ENCODE measurements around the gene OR5AL1.

The OR5AL1 gene

DNA sequence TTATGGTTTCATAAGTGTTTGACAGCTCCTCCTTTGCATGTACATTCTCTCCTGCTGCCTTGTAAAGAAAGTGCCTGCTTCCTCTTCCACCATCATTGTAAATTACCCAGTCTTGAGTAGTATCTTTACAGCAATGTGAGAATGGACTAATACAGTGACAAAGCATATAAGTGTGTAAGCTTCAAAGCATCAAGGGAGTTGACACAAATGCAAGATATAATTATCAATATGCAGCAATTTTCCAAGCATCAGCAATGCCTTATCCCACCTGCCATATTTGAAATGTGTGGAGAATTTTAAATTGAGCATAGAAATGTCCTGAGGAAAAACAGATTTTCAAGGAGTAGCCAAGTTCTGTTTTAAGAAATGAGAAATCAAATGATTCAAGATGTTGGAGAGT lies 1.7 kb upstream of the OR5AL1 start:
- TF ChIP-seq, protein P1, sequence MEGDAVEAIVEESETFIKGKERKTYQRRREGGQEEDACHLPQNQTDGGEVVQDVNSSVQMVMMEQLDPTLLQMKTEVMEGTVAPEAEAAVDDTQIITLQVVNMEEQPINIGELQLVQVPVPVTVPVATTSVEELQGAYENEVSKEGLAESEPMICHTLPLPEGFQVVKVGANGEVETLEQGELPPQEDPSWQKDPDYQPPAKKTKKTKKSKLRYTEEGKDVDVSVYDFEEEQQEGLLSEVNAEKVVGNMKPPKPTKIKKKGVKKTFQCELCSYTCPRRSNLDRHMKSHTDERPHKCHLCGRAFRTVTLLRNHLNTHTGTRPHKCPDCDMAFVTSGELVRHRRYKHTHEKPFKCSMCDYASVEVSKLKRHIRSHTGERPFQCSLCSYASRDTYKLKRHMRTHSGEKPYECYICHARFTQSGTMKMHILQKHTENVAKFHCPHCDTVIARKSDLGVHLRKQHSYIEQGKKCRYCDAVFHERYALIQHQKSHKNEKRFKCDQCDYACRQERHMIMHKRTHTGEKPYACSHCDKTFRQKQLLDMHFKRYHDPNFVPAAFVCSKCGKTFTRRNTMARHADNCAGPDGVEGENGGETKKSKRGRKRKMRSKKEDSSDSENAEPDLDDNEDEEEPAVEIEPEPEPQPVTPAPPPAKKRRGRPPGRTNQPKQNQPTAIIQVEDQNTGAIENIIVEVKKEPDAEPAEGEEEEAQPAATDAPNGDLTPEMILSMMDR (IDR thresholded peaks at IDR 0.05; ENCODE audit: insufficient read depth, low read depth, low read length, missing control alignments): no peak
- no peak overlapping the region for H3K4me3 ChIP-seq (ENCODE audit: low read depth, low read length)

DNA sequence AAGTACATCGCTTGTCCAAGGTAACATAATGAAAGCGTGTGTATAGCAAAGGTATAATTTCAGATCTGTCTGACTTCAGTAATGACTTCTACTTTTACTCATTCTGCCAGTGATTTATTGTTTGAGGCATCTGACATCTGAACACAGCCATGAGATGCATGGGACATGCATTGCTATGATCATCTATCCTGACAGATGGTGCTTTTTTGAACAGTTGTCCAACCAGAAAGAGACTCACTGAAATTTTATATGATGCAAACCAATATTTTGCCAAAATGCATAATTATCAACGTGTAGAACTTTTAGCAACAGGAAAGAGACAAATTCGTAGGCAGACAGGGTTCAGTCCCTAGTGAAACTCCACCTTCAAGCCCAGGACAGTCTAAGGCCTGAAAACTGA lies 41.0 kb downstream of the OR5AL1 start:
- H3K4me3 ChIP-seq (ENCODE audit: low read depth, low read length): no peak overlapping the region
- DNase-seq (ENCODE audit: low read depth): no peak
- TF ChIP-seq, protein P1 (IDR thresholded peaks at IDR 0.05; ENCODE audit: insufficient read depth, low read depth, low read length, missing control alignments): no peak

More for the DNA sequence above, 1.7 kb upstream of the OR5AL1 start:
- no peak for DNase-seq (ENCODE audit: low read depth)

DNA sequence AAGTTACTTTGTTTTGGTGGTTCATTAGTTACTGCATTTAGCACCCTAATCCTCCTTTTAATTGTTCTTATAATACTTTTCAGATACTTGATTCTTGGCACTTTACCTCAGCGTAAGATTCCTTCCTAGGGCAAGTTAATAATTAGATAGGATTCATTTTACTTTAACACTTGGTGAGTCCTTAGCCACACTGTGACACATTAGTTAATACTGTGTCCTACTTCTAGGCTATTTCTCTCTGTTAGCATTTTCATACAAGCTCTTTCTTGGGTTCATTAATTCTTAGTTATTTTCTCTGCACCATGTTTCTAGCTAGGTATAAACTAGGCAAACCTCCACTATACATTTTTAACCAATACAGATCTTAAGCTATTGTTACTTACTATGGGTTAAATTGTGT lies 44.6 kb downstream of the OR5AL1 start:
- no peak overlapping the region for H3K4me3 ChIP-seq (ENCODE audit: low read depth, low read length)
- TF ChIP-seq, protein P1 (IDR thresholded peaks at IDR 0.05; ENCODE audit: insufficient read depth, low read depth, low read length, missing control alignments): no peak
- no peak for DNase-seq (ENCODE audit: low read depth)

Data from GM12865 (cell line).